HEK293 (cell line): ENCODE measurements around the gene PPP2R2B.
A peak's percentile ranks its signal among the peaks of the same experiment; 100 is the strongest.

ENCODE experiments used
- CTCF ChIA-PET: fragments of 350-600 bp; formaldehyde crosslinking; extraction: SDS; loops from one replicate; lab custom pipeline; 2021; ENCODE audit warnings: antibody characterized with exemption; lab: Yijun Ruan, JAX
- POLR2A ChIA-PET: fragments of 300-600 bp; formaldehyde crosslinking; extraction: SDS; loops from one replicate; lab custom pipeline; 2020; ENCODE audit warnings: antibody characterized with exemption, inconsistent platforms; lab: Yijun Ruan, JAX
- H3K27ac ChIP-seq: fragments of 200-500 bp; sonication (Bioruptor generic); 2 replicates; pipeline ENCODE4 v1.5.1; 2014; ENCODE audit warnings: low read depth, low read length, control low read depth, inconsistent platforms; ENCODE audit errors: extremely low read depth
- H3K36me3 ChIP-seq, 2 experiments: fragments of 200-500 bp in 1 of 2; sonication (Bioruptor generic) in 1 of 2; 1 replicate in 1 of 2; 2 replicates in 1 of 2; pipeline ENCODE4 v1.5.1; 2014 to 2017; ENCODE audit warnings: inconsistent platforms in 2 of 2, low read length in 2 of 2; ENCODE audit not compliant: control insufficient read depth in 2 of 2, insufficient read depth in 1 of 2
- H3K4me1 ChIP-seq: fragments of 200-500 bp; sonication (Bioruptor generic); 2 replicates; pipeline ENCODE4 v1.5.1; 2014; ENCODE audit warnings: mild to moderate bottlenecking, low read length, inconsistent platforms; ENCODE audit not compliant: control insufficient read depth, insufficient read depth
- H3K4me3 ChIP-seq: 2 replicates; pipeline ENCODE4 v1.5.1; 2011; ENCODE audit warnings: low read depth, mild to moderate bottlenecking, control low read depth, low read length, moderate library complexity
- H3K9me3 ChIP-seq: fragments of 200-500 bp; sonication (Bioruptor generic); 2 replicates; pipeline ENCODE4 v1.5.1; 2014; ENCODE audit warnings: low read depth, low read length, inconsistent platforms; ENCODE audit not compliant: control insufficient read depth, insufficient read depth
- FEZF1 ChIP-seq: fragments of 450-650 bp; formaldehyde crosslinking; IDR thresholded peaks from 2 replicates; pipeline ENCODE4 v1.5.1; 2016; ENCODE audit warnings: missing biosample characterization, missing genetic modification characterization
- GLI2 ChIP-seq: fragments of 450-650 bp; formaldehyde crosslinking; IDR thresholded peaks from 2 replicates; pipeline ENCODE4; 2017; ENCODE audit warnings: missing biosample characterization, missing genetic modification characterization, low read depth, borderline replicate concordance
- KLF8 ChIP-seq: fragments of 450-650 bp; formaldehyde crosslinking; IDR thresholded peaks from 2 replicates; pipeline ENCODE4 v1.5.1; 2016; ENCODE audit warnings: missing biosample characterization, missing genetic modification characterization
- SP2 ChIP-seq: fragments of 450-650 bp; formaldehyde crosslinking; IDR thresholded peaks from 2 replicates; pipeline ENCODE4 v1.5.1; 2016; ENCODE audit warnings: missing biosample characterization, missing genetic modification characterization
- ZBTB17 ChIP-seq: fragments of 450-650 bp; formaldehyde crosslinking; IDR thresholded peaks from 2 replicates; pipeline ENCODE4 v1.5.1; 2016; ENCODE audit warnings: missing biosample characterization, missing genetic modification characterization
- ZBTB48 ChIP-seq: fragments of 450-650 bp; formaldehyde crosslinking; IDR thresholded peaks from 2 replicates; pipeline ENCODE4 v1.5.1; 2016; ENCODE audit warnings: missing biosample characterization, missing genetic modification characterization
- ZFHX2 ChIP-seq: fragments of 450-650 bp; formaldehyde crosslinking; conservative IDR thresholded peaks from 2 replicates; pipeline ENCODE4 v1.5.1; 2016; ENCODE audit warnings: missing biosample characterization, missing genetic modification characterization
- ZNF335 ChIP-seq: fragments of 450-650 bp; formaldehyde crosslinking; conservative IDR thresholded peaks from 2 replicates; pipeline ENCODE4 v1.5.1; 2016; ENCODE audit warnings: missing biosample characterization, missing genetic modification characterization
- ZNF530 ChIP-seq: fragments of 450-650 bp; formaldehyde crosslinking; IDR thresholded peaks from 2 replicates; pipeline ENCODE4 v1.5.1; 2016; ENCODE audit warnings: low read depth, missing biosample characterization, missing genetic modification characterization
- ZNF701 ChIP-seq: fragments of 450-650 bp; formaldehyde crosslinking; IDR thresholded peaks from 2 replicates; pipeline ENCODE4 v1.5.1; 2016; ENCODE audit warnings: missing biosample characterization, missing genetic modification characterization
- ZNF707 ChIP-seq: fragments of 450-650 bp; formaldehyde crosslinking; IDR thresholded peaks from 2 replicates; pipeline ENCODE4 v1.5.1; 2016; ENCODE audit warnings: missing biosample characterization, missing genetic modification characterization
- TF ChIP-seq, protein P1 (sequence below): fragments of 450-650 bp; formaldehyde crosslinking; IDR thresholded peaks from 2 replicates; pipeline ENCODE4 v1.5.1; 2016; ENCODE audit warnings: missing biosample characterization, missing genetic modification characterization
- TF ChIP-seq, protein P2 (sequence below): fragments of 450-650 bp; formaldehyde crosslinking; IDR thresholded peaks from 2 replicates; pipeline ENCODE4 v1.5.1; 2016; ENCODE audit warnings: missing biosample characterization, missing genetic modification characterization
- TF ChIP-seq, protein P3 (sequence below): fragments of 450-650 bp; formaldehyde crosslinking; IDR thresholded peaks from 2 replicates; pipeline ENCODE4 v1.5.1; 2017; ENCODE audit warnings: missing biosample characterization, mild to moderate bottlenecking, missing genetic modification characterization, moderate library complexity
- TF ChIP-seq, protein P4 (sequence below): fragments of 450-650 bp; formaldehyde crosslinking; IDR thresholded peaks from 2 replicates; pipeline ENCODE4 v1.5.1; 2016; ENCODE audit warnings: missing biosample characterization, missing genetic modification characterization
- TF ChIP-seq, protein P5 (sequence below): fragments of 450-650 bp; formaldehyde crosslinking; IDR thresholded peaks from 2 replicates; pipeline ENCODE4 v1.5.1; 2016; ENCODE audit warnings: missing biosample characterization, missing genetic modification characterization

The PPP2R2B gene

DNA sequence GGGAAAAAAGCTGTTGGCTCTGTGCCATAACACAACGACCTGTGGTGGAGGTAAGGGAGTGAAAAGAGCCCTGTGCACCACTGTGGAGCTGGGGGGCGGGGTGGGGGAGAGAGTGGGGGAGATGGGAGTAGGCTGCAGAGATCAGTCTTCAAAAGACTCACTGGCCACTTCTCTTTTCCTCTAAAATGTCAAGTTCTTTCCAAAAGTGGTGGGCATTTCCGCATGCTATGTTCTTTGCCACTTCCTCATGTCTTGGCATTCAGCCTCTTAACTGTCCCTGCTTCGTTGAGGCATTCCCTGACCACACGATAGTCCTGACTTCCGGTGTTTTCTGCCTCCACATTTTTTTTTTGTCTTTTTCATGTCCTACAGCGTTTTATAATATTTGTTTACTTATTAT is 2.4 kb upstream of the PPP2R2B start:
- H3K9me3 ChIP-seq, result no peaks in the 10 kb centered on the region
- H3K27ac ChIP-seq, result no peak overlapping the region
- TF ChIP-seq FEZF1 (tag by site-specific recombination) (no peak), ZNF707 (tag by site-specific recombination) (no peak), SP2 (tag by site-specific recombination) (no peak), KLF8 (tag by site-specific recombination) (no peak)
- TF ChIP-seq, protein P1, sequence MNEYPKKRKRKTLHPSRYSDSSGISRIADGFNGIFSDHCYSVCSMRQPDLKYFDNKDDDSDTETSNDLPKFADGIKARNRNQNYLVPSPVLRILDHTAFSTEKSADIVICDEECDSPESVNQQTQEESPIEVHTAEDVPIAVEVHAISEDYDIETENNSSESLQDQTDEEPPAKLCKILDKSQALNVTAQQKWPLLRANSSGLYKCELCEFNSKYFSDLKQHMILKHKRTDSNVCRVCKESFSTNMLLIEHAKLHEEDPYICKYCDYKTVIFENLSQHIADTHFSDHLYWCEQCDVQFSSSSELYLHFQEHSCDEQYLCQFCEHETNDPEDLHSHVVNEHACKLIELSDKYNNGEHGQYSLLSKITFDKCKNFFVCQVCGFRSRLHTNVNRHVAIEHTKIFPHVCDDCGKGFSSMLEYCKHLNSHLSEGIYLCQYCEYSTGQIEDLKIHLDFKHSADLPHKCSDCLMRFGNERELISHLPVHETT (tag by site-specific recombination), result no peak
- TF ChIP-seq, protein P2, sequence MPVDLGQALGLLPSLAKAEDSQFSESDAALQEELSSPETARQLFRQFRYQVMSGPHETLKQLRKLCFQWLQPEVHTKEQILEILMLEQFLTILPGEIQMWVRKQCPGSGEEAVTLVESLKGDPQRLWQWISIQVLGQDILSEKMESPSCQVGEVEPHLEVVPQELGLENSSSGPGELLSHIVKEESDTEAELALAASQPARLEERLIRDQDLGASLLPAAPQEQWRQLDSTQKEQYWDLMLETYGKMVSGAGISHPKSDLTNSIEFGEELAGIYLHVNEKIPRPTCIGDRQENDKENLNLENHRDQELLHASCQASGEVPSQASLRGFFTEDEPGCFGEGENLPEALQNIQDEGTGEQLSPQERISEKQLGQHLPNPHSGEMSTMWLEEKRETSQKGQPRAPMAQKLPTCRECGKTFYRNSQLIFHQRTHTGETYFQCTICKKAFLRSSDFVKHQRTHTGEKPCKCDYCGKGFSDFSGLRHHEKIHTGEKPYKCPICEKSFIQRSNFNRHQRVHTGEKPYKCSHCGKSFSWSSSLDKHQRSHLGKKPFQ (tag by site-specific recombination), result no peak
- no peaks in the 10 kb centered on the region for H3K4me1 ChIP-seq
- POLR2A ChIA-PET, result interaction anchor here (0.7 kb wide), 1 partner anchor 10 kb away, joined by 3 read pairs; no protein-coding TSS in a partner anchor
- H3K4me3 ChIP-seq, result no peak overlapping the region
- CTCF ChIA-PET, result interaction anchor here (0.7 kb wide), 1 partner anchor 14 kb away, joined by 7 read pairs; no protein-coding TSS in a partner anchor
- no peaks in the 10 kb centered on the region for H3K36me3 ChIP-seq

DNA sequence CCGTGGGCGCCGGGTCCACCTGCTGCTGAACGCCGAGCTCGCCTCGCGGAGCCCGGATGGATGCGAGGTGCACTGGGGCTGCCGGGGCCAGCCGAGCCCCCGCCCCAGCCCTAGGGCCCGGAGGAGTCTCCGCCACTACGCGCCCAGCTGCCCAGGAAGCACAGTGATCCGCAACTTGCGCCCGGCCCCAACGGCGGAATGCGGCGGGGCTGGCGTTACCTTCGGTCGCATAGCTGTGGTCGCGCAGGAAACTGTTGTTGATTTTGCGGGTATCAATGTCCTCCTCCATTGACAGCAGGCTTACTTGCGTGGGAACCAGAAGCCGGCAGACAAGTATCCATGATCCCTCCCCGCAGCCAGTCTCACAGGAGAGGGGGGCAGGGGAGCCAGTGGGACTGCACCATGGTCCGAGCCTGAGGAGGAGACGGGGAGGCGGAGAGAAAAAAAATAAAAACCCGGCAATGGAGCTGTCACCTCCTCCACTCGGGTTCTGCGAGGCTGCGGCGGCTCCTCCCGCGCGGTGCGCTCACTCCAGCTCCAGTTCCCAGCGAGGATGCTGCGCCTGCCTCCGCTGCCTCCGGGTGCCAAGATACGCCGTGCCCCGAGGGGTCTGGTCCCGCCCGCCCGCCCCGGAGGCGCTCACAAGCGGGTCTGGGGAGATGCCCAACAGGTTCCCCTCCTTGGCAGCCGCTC is 628 bp downstream of the PPP2R2B start:
- Histone ChIP-seq H3K27ac (no peak overlapping the region), H3K4me3 (peak overlapping the region; percentile 52), H3K36me3 (no peaks in the 10 kb centered on the region), H3K4me1 (peaks cover 5% of the 10 kb centered on the region; the same call in 1 of the 2 replicates), H3K9me3 (no peaks in the 10 kb centered on the region)
- POLR2A ChIA-PET, result interaction anchor here (1.1 kb wide), 1 partner anchor 10 kb away, joined by 3 read pairs; no protein-coding TSS in a partner anchor
- TF ChIP-seq ZNF335 (tag by site-specific recombination) (peak; percentile 69), ZBTB48 (tag by site-specific recombination) (0 out of 2 replicates have a peak, but pooled peaks have one; percentile 25), GLI2 (no peak), ZFHX2 (tag by site-specific recombination) (peak; percentile 15; the same call in 1 of the 2 replicates), ZBTB17 (tag by site-specific recombination) (peak; percentile 28; the same call in 1 of the 2 replicates), ZNF530 (tag by site-specific recombination) (no peak), ZNF701 (tag by site-specific recombination) (no peak)
- TF ChIP-seq, protein P3, sequence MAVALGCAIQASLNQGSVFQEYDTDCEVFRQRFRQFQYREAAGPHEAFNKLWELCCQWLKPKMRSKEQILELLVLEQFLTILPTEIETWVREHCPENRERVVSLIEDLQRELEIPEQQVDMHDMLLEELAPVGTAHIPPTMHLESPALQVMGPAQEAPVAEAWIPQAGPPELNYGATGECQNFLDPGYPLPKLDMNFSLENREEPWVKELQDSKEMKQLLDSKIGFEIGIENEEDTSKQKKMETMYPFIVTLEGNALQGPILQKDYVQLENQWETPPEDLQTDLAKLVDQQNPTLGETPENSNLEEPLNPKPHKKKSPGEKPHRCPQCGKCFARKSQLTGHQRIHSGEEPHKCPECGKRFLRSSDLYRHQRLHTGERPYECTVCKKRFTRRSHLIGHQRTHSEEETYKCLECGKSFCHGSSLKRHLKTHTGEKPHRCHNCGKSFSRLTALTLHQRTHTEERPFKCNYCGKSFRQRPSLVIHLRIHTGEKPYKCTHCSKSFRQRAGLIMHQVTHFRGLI (tag by site-specific recombination), result 0 out of 2 replicates have a peak, but pooled peaks have one; percentile 24
- TF ChIP-seq, protein P4, sequence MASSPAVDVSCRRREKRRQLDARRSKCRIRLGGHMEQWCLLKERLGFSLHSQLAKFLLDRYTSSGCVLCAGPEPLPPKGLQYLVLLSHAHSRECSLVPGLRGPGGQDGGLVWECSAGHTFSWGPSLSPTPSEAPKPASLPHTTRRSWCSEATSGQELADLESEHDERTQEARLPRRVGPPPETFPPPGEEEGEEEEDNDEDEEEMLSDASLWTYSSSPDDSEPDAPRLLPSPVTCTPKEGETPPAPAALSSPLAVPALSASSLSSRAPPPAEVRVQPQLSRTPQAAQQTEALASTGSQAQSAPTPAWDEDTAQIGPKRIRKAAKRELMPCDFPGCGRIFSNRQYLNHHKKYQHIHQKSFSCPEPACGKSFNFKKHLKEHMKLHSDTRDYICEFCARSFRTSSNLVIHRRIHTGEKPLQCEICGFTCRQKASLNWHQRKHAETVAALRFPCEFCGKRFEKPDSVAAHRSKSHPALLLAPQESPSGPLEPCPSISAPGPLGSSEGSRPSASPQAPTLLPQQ (tag by site-specific recombination), result peak; percentile 47; the same call in 1 of the 2 replicates
- TF ChIP-seq, protein P5, sequence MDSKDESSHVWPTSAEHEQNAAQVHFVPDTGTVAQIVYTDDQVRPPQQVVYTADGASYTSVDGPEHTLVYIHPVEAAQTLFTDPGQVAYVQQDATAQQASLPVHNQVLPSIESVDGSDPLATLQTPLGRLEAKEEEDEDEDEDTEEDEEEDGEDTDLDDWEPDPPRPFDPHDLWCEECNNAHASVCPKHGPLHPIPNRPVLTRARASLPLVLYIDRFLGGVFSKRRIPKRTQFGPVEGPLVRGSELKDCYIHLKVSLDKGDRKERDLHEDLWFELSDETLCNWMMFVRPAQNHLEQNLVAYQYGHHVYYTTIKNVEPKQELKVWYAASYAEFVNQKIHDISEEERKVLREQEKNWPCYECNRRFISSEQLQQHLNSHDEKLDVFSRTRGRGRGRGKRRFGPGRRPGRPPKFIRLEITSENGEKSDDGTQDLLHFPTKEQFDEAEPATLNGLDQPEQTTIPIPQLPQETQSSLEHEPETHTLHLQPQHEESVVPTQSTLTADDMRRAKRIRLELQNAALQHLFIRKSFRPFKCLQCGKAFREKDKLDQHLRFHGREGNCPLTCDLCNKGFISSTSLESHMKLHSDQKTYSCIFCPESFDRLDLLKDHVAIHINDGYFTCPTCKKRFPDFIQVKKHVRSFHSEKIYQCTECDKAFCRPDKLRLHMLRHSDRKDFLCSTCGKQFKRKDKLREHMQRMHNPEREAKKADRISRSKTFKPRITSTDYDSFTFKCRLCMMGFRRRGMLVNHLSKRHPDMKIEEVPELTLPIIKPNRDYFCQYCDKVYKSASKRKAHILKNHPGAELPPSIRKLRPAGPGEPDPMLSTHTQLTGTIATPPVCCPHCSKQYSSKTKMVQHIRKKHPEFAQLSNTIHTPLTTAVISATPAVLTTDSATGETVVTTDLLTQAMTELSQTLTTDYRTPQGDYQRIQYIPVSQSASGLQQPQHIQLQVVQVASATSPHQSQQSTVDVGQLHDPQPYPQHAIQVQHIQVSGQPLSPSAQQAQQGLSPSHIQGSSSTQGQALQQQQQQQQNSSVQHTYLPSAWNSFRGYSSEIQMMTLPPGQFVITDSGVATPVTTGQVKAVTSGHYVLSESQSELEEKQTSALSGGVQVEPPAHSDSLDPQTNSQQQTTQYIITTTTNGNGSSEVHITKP, result peak; percentile 68
- CTCF ChIA-PET, result interaction anchor here (0.8 to 2.4 kb wide), 2 partner anchors 88 to 312 kb away, joined by 3 to 6 read pairs; no protein-coding TSS in a partner anchor
